Astrocyte (in vitro differentiated cells and primary cell): ENCODE data around the gene RALGPS1. TPM values are rescaled to one million over a fixed set of nuclear protein-coding genes. Genes with fewer than 3 reads are reported as not detected.
"Not testable (repeated sequence)": the region's sequence is repeated elsewhere in the genome, so short reads cannot be mapped to it uniquely, and the experiment has no call there.

Experiments
- DNase-seq: peaks from one replicate; pipeline ENCODE4 v3.0.0-alpha.2; 2010; ENCODE audit warnings: low read depth
- FAIRE-seq: peaks from 2 replicates; lab custom pipeline; 2011; peaks lifted over from hg19 to GRCh38; lab: Jason Lieb, UNC
- H2AFZ ChIP-seq: 2 replicates; pipeline ENCODE4 v1.6.0; 2012; ENCODE audit warnings: low read depth, low read length, inconsistent platforms
- H3K27ac ChIP-seq: 2 replicates; pipeline ENCODE4 v1.5.1; 2011; ENCODE audit warnings: low read depth, low read length, inconsistent platforms
- H3K27me3 ChIP-seq: 2 replicates; pipeline ENCODE4 v1.6.0; 2011; ENCODE audit warnings: low read length, inconsistent platforms; ENCODE audit not compliant: insufficient read depth
- H3K36me3 ChIP-seq: 2 replicates; pipeline ENCODE4 v1.5.1; 2011; ENCODE audit warnings: low read length, inconsistent platforms; ENCODE audit not compliant: insufficient read depth
- H3K4me1 ChIP-seq: 2 replicates; pipeline ENCODE4 v1.5.1; 2011; ENCODE audit warnings: low read length, inconsistent platforms; ENCODE audit not compliant: insufficient read depth
- H3K4me2 ChIP-seq: 2 replicates; pipeline ENCODE4 v1.6.0; 2012; ENCODE audit warnings: low read length, inconsistent platforms
- H3K4me3 ChIP-seq: 2 replicates; pipeline ENCODE4 v1.5.1; 2011; ENCODE audit warnings: low read depth, mild to moderate bottlenecking, low read length, inconsistent platforms; ENCODE audit not compliant: insufficient read depth
- H3K79me2 ChIP-seq: 2 replicates; pipeline ENCODE4 v1.6.0; 2012; ENCODE audit warnings: mild to moderate bottlenecking, low read length, inconsistent platforms; ENCODE audit not compliant: insufficient read depth
- H3K9ac ChIP-seq: 2 replicates; pipeline ENCODE4 v1.6.0; 2012; ENCODE audit warnings: mild to moderate bottlenecking, low read length, inconsistent platforms
- H3K9me3 ChIP-seq: 2 replicates; pipeline ENCODE4 v1.5.1; 2012; ENCODE audit warnings: low read depth, mild to moderate bottlenecking, low read length, inconsistent platforms; ENCODE audit not compliant: insufficient read depth
- H4K20me1 ChIP-seq: 2 replicates; pipeline ENCODE4 v1.6.0; 2012; ENCODE audit warnings: low read length, inconsistent platforms; ENCODE audit not compliant: insufficient read depth
- H3K27ac Mint-ChIP-seq: one replicate; pipeline ENCODE4 v1.8.0; 2021; ENCODE audit warnings: mild to moderate bottlenecking, mixed read lengths; ENCODE audit not compliant: unreplicated experiment
- H3K27me3 Mint-ChIP-seq: one replicate; pipeline ENCODE4 v1.8.0; 2021; ENCODE audit warnings: low read depth, mixed read lengths; ENCODE audit not compliant: unreplicated experiment
- H3K36me3 Mint-ChIP-seq: one replicate; pipeline ENCODE4 v1.8.0; 2021; ENCODE audit warnings: low read depth, mixed read lengths; ENCODE audit not compliant: unreplicated experiment
- H3K4me1 Mint-ChIP-seq: one replicate; pipeline ENCODE4 v1.8.0; 2021; ENCODE audit warnings: low read depth, mixed read lengths; ENCODE audit not compliant: unreplicated experiment
- H3K4me3 Mint-ChIP-seq: one replicate; pipeline ENCODE4 v1.8.0; 2021; ENCODE audit warnings: mild to moderate bottlenecking, moderate library complexity, mixed read lengths; ENCODE audit not compliant: unreplicated experiment
- H3K9me3 Mint-ChIP-seq: one replicate; pipeline ENCODE4 v1.8.0; 2021; ENCODE audit warnings: mild to moderate bottlenecking, mixed read lengths; ENCODE audit not compliant: unreplicated experiment
- EZH2 ChIP-seq: IDR thresholded peaks from 2 replicates; pipeline ENCODE4 v1.6.1; 2012; ENCODE audit warnings: mild to moderate bottlenecking, low read length, inconsistent platforms; ENCODE audit not compliant: insufficient read depth
- total RNA-seq: library from RNA; stranded (reverse); gene quantifications from 2 replicates; pipeline ENCODE4 v1.2.1, GENCODE V29; 2021
- TF ChIP-seq, protein P1 (sequence below): IDR thresholded peaks from 2 replicates; pipeline ENCODE4 v1.5.1; 2011; ENCODE audit warnings: low read depth, mild to moderate bottlenecking, inconsistent platforms, low read length, moderate library complexity; ENCODE audit not compliant: insufficient read depth

The RALGPS1 gene
- total RNA-seq, 1 donor from 2014 or later = 2.8 TPM

DNA sequence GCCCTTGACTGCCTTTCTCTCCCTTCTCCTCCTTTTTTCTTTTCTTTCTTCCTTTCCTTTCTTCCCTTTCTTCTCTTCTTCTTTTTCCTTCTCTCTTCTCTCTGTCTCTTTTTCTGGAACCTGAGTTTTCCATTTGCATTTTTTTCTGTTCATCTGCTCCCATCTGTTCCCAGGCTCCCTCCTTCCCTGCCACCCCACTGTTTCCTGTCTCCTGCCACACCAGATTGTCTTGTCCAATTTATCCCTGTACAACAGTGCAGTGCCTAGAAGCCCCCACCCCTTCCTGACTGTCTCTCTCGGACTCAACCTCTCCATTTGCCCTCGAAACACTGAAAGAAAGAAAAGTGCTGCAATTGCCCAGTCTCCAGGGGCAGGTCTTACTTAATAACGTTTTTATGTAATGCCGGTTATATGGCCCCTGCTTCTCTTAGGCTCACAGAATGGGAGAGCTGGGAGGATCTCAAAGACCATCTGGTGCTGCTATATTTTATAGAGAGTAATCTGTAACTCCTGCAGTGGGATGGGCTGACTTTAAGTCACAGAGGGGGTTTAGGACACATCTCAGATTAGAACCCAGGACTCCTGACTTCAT, 101.4 kb downstream of the RALGPS1 start:
- TF ChIP-seq EZH2 = no peak
- TF ChIP-seq, protein P1, sequence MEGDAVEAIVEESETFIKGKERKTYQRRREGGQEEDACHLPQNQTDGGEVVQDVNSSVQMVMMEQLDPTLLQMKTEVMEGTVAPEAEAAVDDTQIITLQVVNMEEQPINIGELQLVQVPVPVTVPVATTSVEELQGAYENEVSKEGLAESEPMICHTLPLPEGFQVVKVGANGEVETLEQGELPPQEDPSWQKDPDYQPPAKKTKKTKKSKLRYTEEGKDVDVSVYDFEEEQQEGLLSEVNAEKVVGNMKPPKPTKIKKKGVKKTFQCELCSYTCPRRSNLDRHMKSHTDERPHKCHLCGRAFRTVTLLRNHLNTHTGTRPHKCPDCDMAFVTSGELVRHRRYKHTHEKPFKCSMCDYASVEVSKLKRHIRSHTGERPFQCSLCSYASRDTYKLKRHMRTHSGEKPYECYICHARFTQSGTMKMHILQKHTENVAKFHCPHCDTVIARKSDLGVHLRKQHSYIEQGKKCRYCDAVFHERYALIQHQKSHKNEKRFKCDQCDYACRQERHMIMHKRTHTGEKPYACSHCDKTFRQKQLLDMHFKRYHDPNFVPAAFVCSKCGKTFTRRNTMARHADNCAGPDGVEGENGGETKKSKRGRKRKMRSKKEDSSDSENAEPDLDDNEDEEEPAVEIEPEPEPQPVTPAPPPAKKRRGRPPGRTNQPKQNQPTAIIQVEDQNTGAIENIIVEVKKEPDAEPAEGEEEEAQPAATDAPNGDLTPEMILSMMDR = no peak
- no peak for DNase-seq
- no peak overlapping the region for H3K4me2 ChIP-seq
- no peaks in the 10 kb centered on the region for H4K20me1 ChIP-seq
- H3K27me3 ChIP-seq = peaks cover 12% of the 10 kb centered on the region
- no peaks in the 10 kb centered on the region for H3K79me2 ChIP-seq
- Mint-ChIP-seq H3K4me3 (no peak overlapping the region), H3K9me3 (peaks cover 2% of the 10 kb centered on the region), H3K27me3 (peaks cover 18% of the 10 kb centered on the region), H3K27ac (no peak overlapping the region), H3K4me1 (peaks cover 2% of the 10 kb centered on the region), H3K36me3 (no peaks in the 10 kb centered on the region)
- H2AFZ ChIP-seq = no peak overlapping the region
- no peaks in the 10 kb centered on the region for H3K9me3 ChIP-seq
- no peak for FAIRE-seq
- no peak overlapping the region for H3K27ac ChIP-seq
- no peak overlapping the region for H3K4me3 ChIP-seq
- H3K9ac ChIP-seq = no peak overlapping the region
- H3K4me1 ChIP-seq = no peaks in the 10 kb centered on the region
- no peaks in the 10 kb centered on the region for H3K36me3 ChIP-seq

DNA sequence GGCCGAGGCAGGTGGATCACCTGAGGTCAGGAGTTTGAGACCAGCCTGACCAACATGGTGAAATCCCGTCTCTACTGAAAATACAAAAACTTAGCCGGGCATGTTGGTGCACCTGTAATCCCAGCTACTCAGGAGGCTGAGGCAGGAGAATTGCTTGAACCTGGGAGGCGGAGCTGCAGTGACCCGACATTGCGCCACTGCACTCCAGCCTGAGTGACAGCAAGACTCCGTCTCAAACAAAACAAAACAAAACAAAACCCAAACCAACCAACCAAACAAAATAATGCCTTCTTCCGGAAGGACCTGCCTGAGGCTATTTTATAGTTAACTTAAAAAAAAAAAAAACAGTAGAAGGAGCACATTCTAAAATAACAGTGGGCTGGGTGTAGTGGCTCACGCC, 103.4 kb downstream of the RALGPS1 start:
- not testable (repeated sequence) for H3K4me3 ChIP-seq, DNase-seq, H3K4me1 ChIP-seq, H3K27me3 ChIP-seq, H3K9me3 Mint-ChIP-seq, H3K79me2 ChIP-seq, H4K20me1 ChIP-seq, H3K4me3 Mint-ChIP-seq, H3K27ac Mint-ChIP-seq, H3K4me2 ChIP-seq, H3K9me3 ChIP-seq, H3K9ac ChIP-seq, FAIRE-seq, H3K36me3 Mint-ChIP-seq, H2AFZ ChIP-seq, H3K36me3 ChIP-seq, H3K27ac ChIP-seq, H3K4me1 Mint-ChIP-seq
- peaks cover 15% of the 10 kb centered on the region for H3K27me3 Mint-ChIP-seq

DNA sequence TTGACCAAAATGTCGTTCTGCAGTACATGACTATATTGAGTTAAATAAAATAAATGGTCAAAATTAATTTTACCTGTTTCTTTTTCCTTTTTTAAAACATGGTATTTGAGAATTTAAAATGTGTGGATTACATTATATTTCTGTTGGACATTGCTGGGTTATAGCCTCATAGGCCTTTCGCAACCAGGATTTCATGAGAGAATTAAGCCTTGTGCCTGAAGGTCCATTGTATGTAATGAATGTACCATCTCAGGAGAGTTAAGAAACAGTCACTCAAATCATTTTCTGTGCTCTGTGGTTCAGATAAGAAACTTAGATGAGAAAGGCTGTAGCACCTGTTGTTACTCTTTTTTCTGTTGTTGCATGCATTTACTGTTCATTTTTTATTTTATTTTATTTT, 104.4 kb downstream of the RALGPS1 start:
- Mint-ChIP-seq H3K9me3 (no peaks in the 10 kb centered on the region), H3K27ac (no peak overlapping the region), H3K36me3 (no peaks in the 10 kb centered on the region), H3K4me1 (peaks cover 4% of the 10 kb centered on the region), H3K4me3 (no peak overlapping the region), H3K27me3 (peaks cover 12% of the 10 kb centered on the region)
- Histone ChIP-seq H3K27ac (no peak overlapping the region), H3K4me2 (no peak overlapping the region), H3K4me1 (no peaks in the 10 kb centered on the region), H3K27me3 (peaks cover 3% of the 10 kb centered on the region), H2AFZ (no peak overlapping the region), H3K9ac (no peak overlapping the region), H3K9me3 (no peaks in the 10 kb centered on the region), H3K36me3 (no peaks in the 10 kb centered on the region), H3K79me2 (no peaks in the 10 kb centered on the region), H4K20me1 (no peaks in the 10 kb centered on the region), H3K4me3 (no peak overlapping the region)
- FAIRE-seq = no peak
- TF ChIP-seq, protein P1 = no peak
- no peak for DNase-seq
